Right lobe of liver (tissue), 6 donors: ENCODE results near the gene ZBTB16. TPM values are rescaled to one million over a fixed set of nuclear protein-coding genes. Genes with fewer than 3 reads are reported as not detected.
A peak's percentile ranks its signal among the peaks of the same experiment; 100 is the strongest.

Experiments used
- ATAC-seq, 4 donors: fragments of 200-7000 bp; cut with Tn5 transposase; one replicate each; pipeline ENCODE4 v1.9.1; 2020; ENCODE audit warnings: mild to moderate bottlenecking in 4 of 4, moderate library complexity in 4 of 4
- DNase-seq, 3 donors: peaks; one replicate each; pipeline ENCODE4 v3.0.0-alpha.2; 2020
- H3K27ac ChIP-seq, 3 donors: fragments of 200-600 bp; one replicate each; pipeline ENCODE4 v1.8.0; 2022
- H3K27me3 ChIP-seq, 2 donors: fragments of 200-600 bp; one replicate each; pipeline ENCODE4 v1.8.0; 2022
- H3K36me3 ChIP-seq, 4 donors: fragments of 200-600 bp; sonication (generic) in 1 of 4; one replicate each; pipeline versions ENCODE4 v1.5.1 to v1.8.0; 2017 to 2022; ENCODE audit warnings: control low read depth in 1 of 4
- H3K4me1 ChIP-seq, 4 donors: fragments of 200-600 bp; sonication (generic) in 1 of 4; one replicate each; pipeline versions ENCODE4 v1.5.1 to v1.8.0; 2017 to 2022; ENCODE audit warnings: control low read depth in 1 of 4
- H3K4me3 ChIP-seq, 3 donors: fragments of 200-600 bp; one replicate each; pipeline ENCODE4 v1.8.0; 2022
- H3K9me3 ChIP-seq, 4 donors: fragments of 200-600 bp; sonication (generic) in 1 of 4; one replicate each; pipeline versions ENCODE4 v1.5.1 to v1.8.0; 2017 to 2022; ENCODE audit warnings: control low read depth in 1 of 4
- POLR2A ChIP-seq: fragments of 450-650 bp; IDR thresholded peaks from one replicate; pipeline ENCODE4 v1.6.1; 2017; ENCODE audit warnings: antibody characterized with exemption, mild to moderate bottlenecking
- WGBS: methylation state at CpG from one replicate; pipeline ENCODE4 v1.1.6; 2018; ENCODE audit warnings: low coverage, low lambda C conversion rate; ENCODE audit not compliant: insufficient coverage; ENCODE audit errors: missing lambda C conversion rate; 5-methylcytosine and 5-hydroxymethylcytosine counted together
- intact Hi-C, 2 donors: fragments of 100-400 bp; cut with DNase I; formaldehyde crosslinking; loops; one replicate each; pipeline versions ENCODE4 v1.11.2 to v1.14.1; 2022
- total RNA-seq, 6 experiments: library from RNA; depleted of rRNA in 2 of 6; stranded (reverse); fragments of >200 nt in 2 of 6; fragmentation: NEBNext Ultra II Directional in 3 of 6; extraction: Animal tissue kit (Norgen Biotek cat#: 25700) in 3 of 6; gene quantifications; one replicate each; pipeline versions ENCODE4 v1.1.0 to v1.2.4, GENCODE V29; 2016 to 2023
- TF ChIP-seq, protein P1 (sequence below), 4 donors: fragments of 200-600 bp in 3 of 4; fragments of 450-650 bp in 1 of 4; IDR thresholded peaks; one replicate each; pipeline versions ENCODE4 v1.5.1 to v1.8.0; 2016 to 2022; ENCODE audit warnings: antibody characterized with exemption in 4 of 4, mild to moderate bottlenecking in 2 of 4
- donor health status: DM: no; HTN: yes; CAD: no.
- donor health status: DM: no; HTN: no; CAD: no.
- donor health status: DM: no; HTN: no; CAD: no.
- donor health status: DM: no; HTN: yes; CAD: no.
- donor health status: DM: no; HTN: yes; CAD: no.

ZBTB16 gene
- total RNA-seq, 6 experiments from 2014 or later = 13.1 to 205 (median 52.2) TPM

DNA sequence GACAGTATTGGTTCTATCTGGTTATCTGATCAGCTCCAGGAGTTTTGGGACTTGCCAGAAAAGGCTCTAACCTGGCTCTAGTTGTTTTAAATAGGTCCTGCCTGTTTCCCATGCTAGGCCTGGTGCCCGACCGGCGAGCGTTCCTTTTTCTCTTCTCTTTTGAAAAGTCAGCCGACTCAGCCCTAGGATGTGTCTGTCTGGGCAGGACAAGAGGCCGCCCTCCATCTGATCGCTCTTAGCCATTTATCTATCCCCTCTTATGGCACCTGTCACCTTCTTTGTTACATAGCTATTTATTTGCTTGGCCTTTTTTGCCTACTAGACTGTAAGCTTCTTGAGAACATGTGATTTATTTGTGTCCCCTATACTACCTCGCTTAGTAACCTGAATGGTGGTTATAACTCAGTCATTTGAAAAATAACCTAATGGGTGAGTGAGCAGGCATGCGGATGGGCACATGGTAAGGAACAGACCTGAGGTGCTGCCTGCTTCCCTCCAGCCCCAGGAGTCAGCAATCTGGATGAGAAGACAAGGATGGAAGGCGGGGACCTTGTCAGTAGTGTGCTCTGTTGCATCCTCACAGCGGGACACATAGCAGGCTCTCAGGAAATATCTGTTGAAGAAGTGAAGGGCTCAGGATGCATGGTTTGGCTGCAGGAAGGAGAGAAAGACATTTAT is 108.4 kb downstream of the ZBTB16 start:
- Histone ChIP-seq H3K9me3 (no peaks in the 10 kb centered on the region), H3K36me3 (peaks cover 0 to 4% (median 0%) of the 10 kb centered on the region in 4 donors), H3K4me1 (peaks cover 0 to 97% (median 50%) of the 10 kb centered on the region in 4 donors), H3K4me3 (no peak overlapping the region), H3K27ac (peak overlapping the region; percentile 40 to 96 (median 90)), H3K27me3 (no peaks in the 10 kb centered on the region)
- intact Hi-C loops = no loop called here
- no peak for ATAC-seq
- no peak for DNase-seq
- WGBS = 81% methylated on average over 7 of the region's 11 CpGs
- TF ChIP-seq, protein P1, sequence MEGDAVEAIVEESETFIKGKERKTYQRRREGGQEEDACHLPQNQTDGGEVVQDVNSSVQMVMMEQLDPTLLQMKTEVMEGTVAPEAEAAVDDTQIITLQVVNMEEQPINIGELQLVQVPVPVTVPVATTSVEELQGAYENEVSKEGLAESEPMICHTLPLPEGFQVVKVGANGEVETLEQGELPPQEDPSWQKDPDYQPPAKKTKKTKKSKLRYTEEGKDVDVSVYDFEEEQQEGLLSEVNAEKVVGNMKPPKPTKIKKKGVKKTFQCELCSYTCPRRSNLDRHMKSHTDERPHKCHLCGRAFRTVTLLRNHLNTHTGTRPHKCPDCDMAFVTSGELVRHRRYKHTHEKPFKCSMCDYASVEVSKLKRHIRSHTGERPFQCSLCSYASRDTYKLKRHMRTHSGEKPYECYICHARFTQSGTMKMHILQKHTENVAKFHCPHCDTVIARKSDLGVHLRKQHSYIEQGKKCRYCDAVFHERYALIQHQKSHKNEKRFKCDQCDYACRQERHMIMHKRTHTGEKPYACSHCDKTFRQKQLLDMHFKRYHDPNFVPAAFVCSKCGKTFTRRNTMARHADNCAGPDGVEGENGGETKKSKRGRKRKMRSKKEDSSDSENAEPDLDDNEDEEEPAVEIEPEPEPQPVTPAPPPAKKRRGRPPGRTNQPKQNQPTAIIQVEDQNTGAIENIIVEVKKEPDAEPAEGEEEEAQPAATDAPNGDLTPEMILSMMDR (IDR thresholded peaks at IDR 0.05) = no peak
- TF ChIP-seq POLR2A = no peak

DNA sequence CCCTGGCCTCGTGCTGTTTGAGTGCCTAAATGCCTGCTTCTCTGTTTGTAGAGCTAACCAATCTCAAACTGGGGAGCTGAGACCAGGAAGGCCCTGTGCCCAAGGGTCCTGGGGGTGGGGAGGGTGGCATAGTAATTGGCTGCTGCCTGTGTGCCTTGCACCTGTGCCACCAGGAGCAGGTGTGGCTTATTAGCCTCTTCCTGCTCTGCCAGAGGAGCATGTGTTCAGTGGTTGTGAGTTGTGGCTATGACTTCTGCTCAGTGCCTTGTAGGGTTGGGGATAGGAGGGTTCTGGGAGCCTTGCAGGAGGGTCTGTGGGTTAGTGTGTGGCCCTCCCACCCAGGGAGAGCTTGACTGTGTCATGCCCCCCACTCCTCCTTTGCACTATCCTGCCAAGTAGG is 109.2 kb downstream of the ZBTB16 start:
- 75% methylated on average over 1 of the region's 1 CpG for WGBS
- ATAC-seq (no peak), DNase-seq (no peak)
- Histone ChIP-seq H3K4me3 (no peak overlapping the region), H3K9me3 (no peaks in the 10 kb centered on the region), H3K36me3 (peaks cover 0 to 4% (median 0%) of the 10 kb centered on the region in 4 donors), H3K4me1 (peaks cover 0 to 99% (median 51%) of the 10 kb centered on the region in 4 donors), H3K27me3 (no peaks in the 10 kb centered on the region), H3K27ac (peak overlapping the region in 2 of 3 donors; percentile 90 to 96)
- intact Hi-C loops = no loop called here
- no peak for TF ChIP-seq POLR2A
- TF ChIP-seq, protein P1 (IDR thresholded peaks at IDR 0.05) = no peak

DNA sequence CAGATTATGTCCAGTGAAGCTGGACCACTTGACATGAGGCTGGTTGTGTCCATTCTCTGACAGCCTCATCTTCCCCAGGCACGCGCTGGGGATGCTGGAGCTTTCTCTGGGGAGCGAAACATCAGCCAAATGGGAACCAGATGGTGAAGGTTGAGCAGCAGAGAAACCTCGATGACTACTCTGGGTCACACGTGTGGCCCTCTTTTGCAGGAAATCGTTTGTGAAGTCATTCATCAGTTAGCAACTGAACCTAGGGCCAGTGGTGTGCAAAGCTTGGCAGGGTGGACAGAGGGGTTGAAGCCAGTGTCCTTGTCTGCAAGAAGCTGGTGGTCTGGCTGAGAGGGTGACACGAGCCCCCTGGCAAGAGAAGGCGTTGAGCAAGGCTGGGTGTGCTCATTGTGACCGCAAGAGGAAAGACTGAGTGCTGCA is 109.8 kb downstream of the ZBTB16 start:
- DNase-seq = no peak

DNA sequence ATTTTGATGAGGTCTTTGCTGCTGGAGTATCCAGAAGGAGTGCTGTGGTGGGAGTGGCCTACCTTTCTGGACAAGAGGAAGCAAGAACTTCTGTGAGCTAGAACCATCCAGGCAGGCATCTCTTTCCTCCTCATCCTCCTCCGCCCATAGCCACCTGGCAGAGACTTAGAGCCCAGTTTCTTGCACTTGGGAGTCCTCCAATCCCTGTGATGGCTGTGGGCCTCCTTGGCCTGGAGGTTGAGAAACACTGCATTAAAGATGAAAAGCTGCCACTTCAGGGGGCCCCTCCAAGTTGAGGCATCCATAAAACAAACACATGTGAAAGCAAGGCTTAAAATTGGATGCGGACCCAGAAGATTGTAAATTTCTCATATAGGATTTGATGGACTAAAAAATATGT is 110.3 kb downstream of the ZBTB16 start:
- no peaks in the 10 kb centered on the region for H3K27me3 ChIP-seq
- H3K9me3 ChIP-seq = no peaks in the 10 kb centered on the region
- 100% methylated on average over 2 of the region's 2 CpGs for WGBS
- DNase-seq = no peak
- TF ChIP-seq, protein P1 (IDR thresholded peaks at IDR 0.05) = no peak
- no peak for TF ChIP-seq POLR2A
- intact Hi-C loops = no loop called here
- peaks cover 0 to 4% (median 0%) of the 10 kb centered on the region in 4 donors for H3K36me3 ChIP-seq
- no peak for ATAC-seq
- H3K4me1 ChIP-seq = peaks cover 0 to 99% (median 48%) of the 10 kb centered on the region in 4 donors
- H3K4me3 ChIP-seq = no peak overlapping the region
- H3K27ac ChIP-seq = peak overlapping the region in 2 of 3 donors; percentile 90 to 96

More for the DNA sequence above, 109.8 kb downstream of the ZBTB16 start:
- H3K4me3 ChIP-seq = no peak overlapping the region
- H3K36me3 ChIP-seq = peaks cover 0 to 4% (median 0%) of the 10 kb centered on the region in 4 donors
- no peak for ATAC-seq
- WGBS = 88% methylated on average over 6 of the region's 9 CpGs
- intact Hi-C loops = no loop called here
- H3K9me3 ChIP-seq = no peaks in the 10 kb centered on the region
- TF ChIP-seq, protein P1 (IDR thresholded peaks at IDR 0.05) = no peak
- TF ChIP-seq POLR2A = no peak
- peak overlapping the region in 2 of 3 donors; percentile 90 to 96 for H3K27ac ChIP-seq
- H3K27me3 ChIP-seq = no peaks in the 10 kb centered on the region
- H3K4me1 ChIP-seq = peaks cover 0 to 99% (median 48%) of the 10 kb centered on the region in 4 donors
